ENCODE results near the gene KIF13A.
"Not testable (repeated sequence)": the region's sequence is repeated elsewhere in the genome, so short reads cannot be mapped to it uniquely, and the experiment has no call there.

The KIF13A gene

GRCh38 chr6:17971128-17972073 is 16.0 kb downstream of the KIF13A start:
- DNase-seq (ENCODE audit: insufficient read length, low spot score) (no peak), FAIRE-seq (no peak)

- no peak for DNase-seq (ENCODE audit: insufficient read length, low spot score)
- FAIRE-seq, result no peak
Measured at GRCh38 chr6:17968876-17969275, 18.6 kb downstream of the KIF13A start.

- no peak for FAIRE-seq
- no peak for DNase-seq (ENCODE audit: insufficient read length, low spot score)
Measured at GRCh38 chr6:17967668-17968518, 19.5 kb downstream of the KIF13A start.

GRCh38 chr6:17966451-17966850 is 21.0 kb downstream of the KIF13A start:
- FAIRE-seq (no peak), DNase-seq (ENCODE audit: insufficient read length, low spot score) (no peak)

- FAIRE-seq (no peak), DNase-seq (ENCODE audit: insufficient read length, low spot score) (no peak)
Measured at GRCh38 chr6:17965397-17965796, 22.0 kb downstream of the KIF13A start.

- no peak for FAIRE-seq
- no peak for DNase-seq (ENCODE audit: insufficient read length, low spot score)
Measured at GRCh38 chr6:17964633-17965032, 22.8 kb downstream of the KIF13A start.

GRCh38 chr6:17962436-17963031 is 24.9 kb downstream of the KIF13A start:
- DNase-seq (ENCODE audit: insufficient read length, low spot score), result no peak
- FAIRE-seq, result no peak

GRCh38 chr6:17959302-17959701 is 28.1 kb downstream of the KIF13A start:
- FAIRE-seq, result no peak
- DNase-seq (ENCODE audit: insufficient read length, low spot score), result no peak

GRCh38 chr6:17957904-17958620 is 29.4 kb downstream of the KIF13A start:
- no peak for FAIRE-seq
- DNase-seq (ENCODE audit: insufficient read length, low spot score), result no peak

GRCh38 chr6:17957498-17957897 is 29.9 kb downstream of the KIF13A start:
- DNase-seq (ENCODE audit: insufficient read length, low spot score) (no peak), FAIRE-seq (no peak)

GRCh38 chr6:17957086-17957485 is 30.3 kb downstream of the KIF13A start:
- FAIRE-seq (no peak), DNase-seq (ENCODE audit: insufficient read length, low spot score) (no peak)

- FAIRE-seq, result no peak
Measured at GRCh38 chr6:17950095-17950494, 37.3 kb downstream of the KIF13A start.

GRCh38 chr6:17949168-17949567 is 38.3 kb downstream of the KIF13A start:
- no peak for FAIRE-seq
- DNase-seq (ENCODE audit: insufficient read length, low spot score), result no peak

More at GRCh38 chr6:17950095-17950494, 37.3 kb downstream of the KIF13A start:
- no peak for DNase-seq (ENCODE audit: insufficient read length, low spot score)

- DNase-seq (ENCODE audit: insufficient read length, low spot score), result no peak
- FAIRE-seq, result no peak
Measured at GRCh38 chr6:17948725-17949124, 38.7 kb downstream of the KIF13A start.

GRCh38 chr6:17947574-17947973 is 39.9 kb downstream of the KIF13A start:
- FAIRE-seq; DNase-seq (ENCODE audit: insufficient read length, low spot score): not testable (repeated sequence)

GRCh38 chr6:17945575-17945974 is 41.9 kb downstream of the KIF13A start:
- no peak for DNase-seq (ENCODE audit: insufficient read length, low spot score)
- no peak for FAIRE-seq

- FAIRE-seq (no peak), DNase-seq (ENCODE audit: insufficient read length, low spot score) (no peak)
Measured at GRCh38 chr6:17945111-17945510, 42.3 kb downstream of the KIF13A start.

GRCh38 chr6:17941318-17941717 is 46.1 kb downstream of the KIF13A start:
- DNase-seq (ENCODE audit: insufficient read length, low spot score) (no peak), FAIRE-seq (no peak)

- DNase-seq (ENCODE audit: insufficient read length, low spot score) (no peak), FAIRE-seq (no peak)
Measured at GRCh38 chr6:17940151-17940792, 47.2 kb downstream of the KIF13A start.

GRCh38 chr6:17938901-17939300 is 48.5 kb downstream of the KIF13A start:
- FAIRE-seq (no peak), DNase-seq (ENCODE audit: insufficient read length, low spot score) (no peak)

Measured in GM19239 (cell line).